SU-DHL-6 (cell line): ENCODE measurements around the gene SF3B1.

Experiments
- H2AFZ ChIP-seq: fragments of 200-600 bp; sonication (generic); 2 replicates; pipeline ENCODE4 v1.6.1; 2014; ENCODE audit warnings: low read depth, mild to moderate bottlenecking, moderate library complexity, mixed read lengths, antibody characterized with exemption, low read length; ENCODE audit not compliant: severe bottlenecking
- H3F3A ChIP-seq: fragments of 200-600 bp; shearing (Covaris generic); 2 replicates; pipeline ENCODE4 v1.6.0; 2016; ENCODE audit warnings: antibody characterized with exemption, mild to moderate bottlenecking; ENCODE audit not compliant: insufficient read depth
- H3K27ac ChIP-seq: fragments of 200-600 bp; sonication (generic); 2 replicates; pipeline ENCODE4 v1.5.1; 2016; ENCODE audit warnings: low read depth, mild to moderate bottlenecking, low read length, moderate library complexity, mixed read lengths
- H3K27me3 ChIP-seq: fragments of 200-600 bp; sonication (generic), shearing (Covaris generic); 2 replicates; pipeline ENCODE4 v1.6.0; 2014; ENCODE audit warnings: mild to moderate bottlenecking, low read length
- H3K36me3 ChIP-seq: fragments of 200-600 bp; sonication (generic); 2 replicates; pipeline ENCODE4 v1.6.1; 2014; ENCODE audit warnings: mild to moderate bottlenecking, low read length, mixed read lengths
- H3K4me2 ChIP-seq: fragments of 300-600, 200-600 bp; shearing (Covaris generic), sonication (generic); 2 replicates; pipeline ENCODE4 v1.6.0; 2014; ENCODE audit warnings: low read length, low read depth, mild to moderate bottlenecking; ENCODE audit not compliant: poor library complexity, severe bottlenecking
- H3K4me3 ChIP-seq: fragments of 200-600 bp; sonication (generic); 2 replicates; pipeline ENCODE4 v1.5.1; 2014; ENCODE audit warnings: antibody characterized with exemption, low read length, mild to moderate bottlenecking, mixed read lengths; ENCODE audit not compliant: insufficient read depth, poor library complexity, severe bottlenecking
- H3K79me2 ChIP-seq: fragments of 200-600 bp; sonication (generic); 2 replicates; pipeline ENCODE4 v1.6.1; 2014; ENCODE audit warnings: mild to moderate bottlenecking, low read length, moderate library complexity; ENCODE audit not compliant: insufficient read depth
- H3K9ac ChIP-seq: fragments of 200-600 bp; sonication (generic); 2 replicates; pipeline ENCODE4 v1.7.0; 2014; ENCODE audit warnings: mild to moderate bottlenecking, low read length
- H3K9me2 ChIP-seq: fragments of 200-600 bp; sonication (generic); replicated peaks from 2 replicates; pipeline ENCODE4 v1.6.1; 2014; ENCODE audit warnings: low read length; ENCODE audit not compliant: insufficient read depth
- H3K9me3 ChIP-seq: fragments of 200-600 bp; sonication (generic); 2 replicates; pipeline ENCODE4 v1.6.1; 2014; ENCODE audit warnings: low read length, mixed read lengths; ENCODE audit not compliant: insufficient read depth
- H4K20me1 ChIP-seq: fragments of 200-600 bp; sonication (generic); 2 replicates; pipeline ENCODE4 v1.6.1; 2014; ENCODE audit warnings: low read depth, mild to moderate bottlenecking, antibody characterized with exemption, low read length, moderate library complexity, mixed read lengths
- EZH2phosphoT487 ChIP-seq: fragments of 200-600 bp; sonication (generic), shearing (Covaris generic); conservative IDR thresholded peaks from 2 replicates; pipeline ENCODE4 v1.6.1; 2018; ENCODE audit warnings: mild to moderate bottlenecking, antibody characterized with exemption, low read length, moderate library complexity, mixed read lengths
- TF ChIP-seq, protein P1 (sequence below): fragments of 200-600 bp; sonication (generic); IDR thresholded peaks from one replicate; pipeline ENCODE4 v1.5.1; 2017; ENCODE audit warnings: antibody characterized with exemption, mild to moderate bottlenecking, low read length, moderate library complexity; ENCODE audit not compliant: insufficient read depth, poor library complexity, severe bottlenecking

SF3B1 gene

DNA sequence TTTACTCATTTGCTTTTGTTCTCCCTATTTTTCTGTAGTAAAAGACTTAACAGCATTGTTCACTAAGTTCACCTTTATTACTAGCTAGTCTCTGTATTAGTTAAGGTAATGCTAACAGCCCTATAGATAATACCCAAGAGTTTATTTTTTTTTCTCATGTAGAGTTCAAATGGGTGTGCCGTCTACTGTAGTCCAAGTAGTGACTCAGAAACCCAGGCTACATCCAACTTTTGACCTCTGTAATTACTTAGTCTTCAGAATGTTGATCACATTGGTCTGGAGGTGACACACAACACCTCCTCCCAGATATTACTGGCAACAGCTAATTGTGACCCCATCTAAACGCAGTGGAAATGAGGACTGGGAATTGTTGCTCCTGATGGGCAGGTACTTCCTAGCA lies 26.2 kb upstream of the SF3B1 start:
- Histone ChIP-seq H3K9ac (no peak overlapping the region), H4K20me1 (no peaks in the 10 kb centered on the region)

DNA sequence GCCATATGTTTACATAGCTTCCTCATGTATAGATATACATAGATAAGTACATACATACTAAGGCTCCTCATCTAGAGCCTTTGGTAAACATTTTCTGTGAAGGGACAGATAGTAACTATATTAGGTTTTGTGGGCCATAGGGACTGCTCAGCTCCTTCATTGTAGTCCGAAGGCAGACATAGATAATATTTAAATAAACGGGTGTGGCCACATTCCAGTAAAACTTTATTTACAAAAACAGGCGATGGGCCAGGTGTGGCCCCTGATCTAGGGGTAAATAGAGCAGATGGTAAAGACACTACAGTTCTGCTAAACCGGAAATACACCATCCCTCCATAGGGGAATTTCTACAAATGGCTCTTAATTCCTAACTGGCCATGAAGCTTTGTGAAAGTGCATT lies 25.8 kb upstream of the SF3B1 start:
- Histone ChIP-seq H3K4me2 (no peak overlapping the region), H3K9ac (no peak overlapping the region), H3K9me2 (no peaks in the 10 kb centered on the region), H3K27me3 (no peaks in the 10 kb centered on the region), H3K79me2 (peaks cover 49% of the 10 kb centered on the region), H2AFZ (no peak overlapping the region), H3K4me3 (no peak overlapping the region), H4K20me1 (no peaks in the 10 kb centered on the region), H3K9me3 (no peaks in the 10 kb centered on the region), H3F3A (no peaks in the 10 kb centered on the region), H3K27ac (no peak overlapping the region), H3K36me3 (peaks cover 15% of the 10 kb centered on the region)
- TF ChIP-seq, protein P1, sequence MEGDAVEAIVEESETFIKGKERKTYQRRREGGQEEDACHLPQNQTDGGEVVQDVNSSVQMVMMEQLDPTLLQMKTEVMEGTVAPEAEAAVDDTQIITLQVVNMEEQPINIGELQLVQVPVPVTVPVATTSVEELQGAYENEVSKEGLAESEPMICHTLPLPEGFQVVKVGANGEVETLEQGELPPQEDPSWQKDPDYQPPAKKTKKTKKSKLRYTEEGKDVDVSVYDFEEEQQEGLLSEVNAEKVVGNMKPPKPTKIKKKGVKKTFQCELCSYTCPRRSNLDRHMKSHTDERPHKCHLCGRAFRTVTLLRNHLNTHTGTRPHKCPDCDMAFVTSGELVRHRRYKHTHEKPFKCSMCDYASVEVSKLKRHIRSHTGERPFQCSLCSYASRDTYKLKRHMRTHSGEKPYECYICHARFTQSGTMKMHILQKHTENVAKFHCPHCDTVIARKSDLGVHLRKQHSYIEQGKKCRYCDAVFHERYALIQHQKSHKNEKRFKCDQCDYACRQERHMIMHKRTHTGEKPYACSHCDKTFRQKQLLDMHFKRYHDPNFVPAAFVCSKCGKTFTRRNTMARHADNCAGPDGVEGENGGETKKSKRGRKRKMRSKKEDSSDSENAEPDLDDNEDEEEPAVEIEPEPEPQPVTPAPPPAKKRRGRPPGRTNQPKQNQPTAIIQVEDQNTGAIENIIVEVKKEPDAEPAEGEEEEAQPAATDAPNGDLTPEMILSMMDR: no peak
- no peak for TF ChIP-seq EZH2phosphoT487

More for the DNA sequence above, 26.2 kb upstream of the SF3B1 start:
- no peak overlapping the region for H3K4me3 ChIP-seq
- no peaks in the 10 kb centered on the region for H3K27me3 ChIP-seq
- peaks cover 15% of the 10 kb centered on the region for H3K36me3 ChIP-seq
- H3K9me2 ChIP-seq: no peaks in the 10 kb centered on the region
- no peaks in the 10 kb centered on the region for H3F3A ChIP-seq
- no peaks in the 10 kb centered on the region for H3K9me3 ChIP-seq
- no peak overlapping the region for H3K27ac ChIP-seq
- TF ChIP-seq, protein P1: no peak
- TF ChIP-seq EZH2phosphoT487: no peak
- no peak overlapping the region for H3K4me2 ChIP-seq
- no peak overlapping the region for H2AFZ ChIP-seq
- peaks cover 45% of the 10 kb centered on the region for H3K79me2 ChIP-seq

DNA sequence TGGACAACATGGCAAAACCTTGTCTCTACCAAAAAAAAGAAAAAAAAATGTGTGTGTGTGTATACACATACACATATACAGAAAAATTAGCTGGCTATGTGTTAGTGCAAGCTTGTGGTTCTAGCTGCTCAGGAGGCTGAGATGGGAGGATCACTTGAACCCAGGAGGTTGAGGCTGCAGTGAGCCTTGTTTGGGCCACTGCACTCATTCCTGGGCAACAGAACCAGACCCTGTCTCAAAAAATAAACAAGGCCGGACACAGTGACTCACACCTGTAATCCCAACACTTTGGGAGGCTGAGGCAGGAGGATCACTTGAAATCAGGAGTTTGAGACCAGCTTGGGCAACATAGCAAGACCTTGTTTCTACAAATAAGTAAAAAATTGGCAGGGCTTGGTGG lies 20.6 kb upstream of the SF3B1 start:
- Histone ChIP-seq H4K20me1 (peaks cover 9% of the 10 kb centered on the region; the same call in 1 of the 2 replicates), H3K4me3 (no peak overlapping the region)
- TF ChIP-seq, protein P1: no peak
- no peak for TF ChIP-seq EZH2phosphoT487

More for the DNA sequence above, 20.6 kb upstream of the SF3B1 start:
- H3K27ac ChIP-seq: no peak overlapping the region
- peaks cover 1% of the 10 kb centered on the region; the same call in 1 of the 2 replicates for H3K36me3 ChIP-seq
- H3K4me2 ChIP-seq: no peak overlapping the region
- peaks cover 4% of the 10 kb centered on the region; the same call in 1 of the 2 replicates for H3F3A ChIP-seq
- no peaks in the 10 kb centered on the region for H3K9me2 ChIP-seq
- H3K9me3 ChIP-seq: no peaks in the 10 kb centered on the region
- H3K27me3 ChIP-seq: no peaks in the 10 kb centered on the region
- no peak overlapping the region for H2AFZ ChIP-seq
- no peak overlapping the region for H3K9ac ChIP-seq
- peaks cover 64% of the 10 kb centered on the region for H3K79me2 ChIP-seq
